GM19099 (cell line): ENCODE data around the gene TAF11L5.
"Not testable (repeated sequence)": the region's sequence is repeated elsewhere in the genome, so short reads cannot be mapped to it uniquely, and the experiment has no call there.

Experiments
- POLR2A ChIP-seq: IDR thresholded peaks from 3 replicates; pipeline ENCODE4 v1.6.1; 2011; ENCODE audit warnings: low read depth; ENCODE audit not compliant: insufficient read length; ENCODE audit errors: extremely low read depth

The TAF11L5 gene

GRCh38 chr5:17524935-17525334 is at the start of gene TAF11L5:
Gene TAF11L5 (plus strand): TSS chr5:17525235.
- not testable (repeated sequence) for TF ChIP-seq POLR2A

GRCh38 chr5:17477043-17477442 is 48.0 kb upstream of the TAF11L5 start:
- TF ChIP-seq POLR2A, result no peak

- TF ChIP-seq POLR2A, result no peak
These were observed 47.3 kb upstream of the TAF11L5 start for GRCh38 chr5:17477573-17478265.

- TF ChIP-seq POLR2A, result no peak
These were observed 43.7 kb upstream of the TAF11L5 start for GRCh38 chr5:17481378-17481777.

GRCh38 chr5:17482790-17483189 is 42.2 kb upstream of the TAF11L5 start:
- TF ChIP-seq POLR2A, result no peak

- TF ChIP-seq POLR2A, result no peak
These were observed 37.9 kb upstream of the TAF11L5 start for GRCh38 chr5:17487174-17487512.

- no peak for TF ChIP-seq POLR2A
These were observed 32.3 kb upstream of the TAF11L5 start for GRCh38 chr5:17492770-17493169.

- TF ChIP-seq POLR2A, result no peak
These were observed 27.6 kb upstream of the TAF11L5 start for GRCh38 chr5:17497446-17497845.

- TF ChIP-seq POLR2A, result not testable (repeated sequence)
These were observed 27.1 kb upstream of the TAF11L5 start, which contains the start of gene TAF11L2 for GRCh38 chr5:17497931-17498330. Gene TAF11L2 (plus strand): TSS chr5:17498231.

GRCh38 chr5:17511775-17512325 is 13.2 kb upstream of the TAF11L5 start:
- TF ChIP-seq POLR2A, result no peak

GRCh38 chr5:17518067-17518466 is 7.0 kb upstream of the TAF11L5 start, which contains the start of gene TAF11L3:
Gene TAF11L3 (plus strand): TSS chr5:17518367.
- TF ChIP-seq POLR2A, result not testable (repeated sequence)

GRCh38 chr5:17521501-17521900 is 3.5 kb upstream of the TAF11L5 start, which contains the start of gene TAF11L4:
Gene TAF11L4 (plus strand): TSS chr5:17521801.
- TF ChIP-seq POLR2A, result not testable (repeated sequence)

- TF ChIP-seq POLR2A, result not testable (repeated sequence)
These were observed 3.3 kb downstream of the TAF11L5 start, which contains the start of gene TAF11L6 for GRCh38 chr5:17528369-17528768. Gene TAF11L6 (plus strand): TSS chr5:17528669.
